Lung (tissue), 12 donors: ENCODE measurements around the gene SHB. TPM values are rescaled to one million over a fixed set of nuclear protein-coding genes. Genes with fewer than 3 reads are reported as not detected.

Source experiments
- ATAC-seq: fragments of 200-7000 bp; cut with Tn5 transposase; one replicate; pipeline ENCODE4 v1.9.1; 2020; ENCODE audit warnings: moderate number of reproducible peaks; ENCODE audit not compliant: insufficient read depth, low FRiP score
- DNase-seq, 3 donors: peaks; one replicate each; pipeline ENCODE4 v3.0.0-alpha.2; 2013 to 2017
- H3K27ac ChIP-seq, 2 donors: one replicate each; pipeline ENCODE4 v1.5.1; 2013; ENCODE audit warnings: mild to moderate bottlenecking in 2 of 2, moderate library complexity in 2 of 2, control low read depth in 1 of 2, inconsistent platforms in 1 of 2, low read depth in 1 of 2, low read length in 1 of 2
- H3K27me3 ChIP-seq, 3 donors: one replicate each; pipeline ENCODE4 v1.5.1; 2013; ENCODE audit warnings: low read length in 2 of 3; ENCODE audit not compliant: control insufficient read depth in 3 of 3, insufficient read depth in 3 of 3
- H3K36me3 ChIP-seq, 4 donors: one replicate each; pipeline ENCODE4 v1.5.1; 2013; ENCODE audit warnings: low read length in 4 of 4, mild to moderate bottlenecking in 1 of 4, moderate library complexity in 1 of 4; ENCODE audit not compliant: control insufficient read depth in 4 of 4, insufficient read depth in 4 of 4
- H3K4me1 ChIP-seq, 5 donors: one replicate each; pipeline ENCODE4 v1.5.1; 2013; ENCODE audit warnings: low read length in 5 of 5, mild to moderate bottlenecking in 2 of 5, moderate library complexity in 1 of 5; ENCODE audit not compliant: control insufficient read depth in 5 of 5, insufficient read depth in 5 of 5
- H3K4me3 ChIP-seq: one replicate; pipeline ENCODE4 v1.5.1; 2013; ENCODE audit warnings: mild to moderate bottlenecking, control low read depth, moderate library complexity
- H3K9ac ChIP-seq, 2 donors: one replicate each; pipeline ENCODE4 v1.5.1; 2013; ENCODE audit warnings: low read length in 2 of 2, control low read depth in 1 of 2; ENCODE audit not compliant: insufficient read depth in 1 of 2
- H3K9me3 ChIP-seq, 4 donors: one replicate each; pipeline ENCODE4 v1.5.1; 2013; ENCODE audit warnings: low read length in 3 of 4, mild to moderate bottlenecking in 1 of 4, moderate library complexity in 1 of 4; ENCODE audit not compliant: control insufficient read depth in 4 of 4, insufficient read depth in 3 of 4
- CTCF ChIP-seq: IDR thresholded peaks from 2 replicates; pipeline ENCODE4 v1.5.1; 2012; ENCODE audit warnings: mild to moderate bottlenecking; ENCODE audit errors: control extremely low read depth, extremely low read depth
- WGBS, 2 donors: extraction: QIAGEN DNeasy Blood & Tissue Kit; methylation state at CpG; one replicate each; pipeline ENCODE4 v1.1.7; 2013; 5-methylcytosine and 5-hydroxymethylcytosine counted together
- polyA plus RNA-seq, 2 donors: library from polyadenylated mRNA; stranded (reverse); fragments of 200-250 nt; gene quantifications; one replicate each; pipeline ENCODE4 v1.2.1, GENCODE V29; 2013
- total RNA-seq, 2 donors: library from RNA; depleted of rRNA in 1 of 2; stranded (reverse); fragments of >200 nt in 1 of 2; gene quantifications; one replicate each; pipeline ENCODE4 v1.2.1, GENCODE V29; 2014 to 2021
- donor health status: control.
- donor health status: control.
- donor health status: Bipolar disorder and iron deficiency.
- donor health status: healthy.
- donor health status: DM: yes; HTN: yes; CAD: no.

Gene SHB
- total and polyA plus RNA-seq, 4 donors = 10.8 to 32.3 (median 14.4) TPM

DNA sequence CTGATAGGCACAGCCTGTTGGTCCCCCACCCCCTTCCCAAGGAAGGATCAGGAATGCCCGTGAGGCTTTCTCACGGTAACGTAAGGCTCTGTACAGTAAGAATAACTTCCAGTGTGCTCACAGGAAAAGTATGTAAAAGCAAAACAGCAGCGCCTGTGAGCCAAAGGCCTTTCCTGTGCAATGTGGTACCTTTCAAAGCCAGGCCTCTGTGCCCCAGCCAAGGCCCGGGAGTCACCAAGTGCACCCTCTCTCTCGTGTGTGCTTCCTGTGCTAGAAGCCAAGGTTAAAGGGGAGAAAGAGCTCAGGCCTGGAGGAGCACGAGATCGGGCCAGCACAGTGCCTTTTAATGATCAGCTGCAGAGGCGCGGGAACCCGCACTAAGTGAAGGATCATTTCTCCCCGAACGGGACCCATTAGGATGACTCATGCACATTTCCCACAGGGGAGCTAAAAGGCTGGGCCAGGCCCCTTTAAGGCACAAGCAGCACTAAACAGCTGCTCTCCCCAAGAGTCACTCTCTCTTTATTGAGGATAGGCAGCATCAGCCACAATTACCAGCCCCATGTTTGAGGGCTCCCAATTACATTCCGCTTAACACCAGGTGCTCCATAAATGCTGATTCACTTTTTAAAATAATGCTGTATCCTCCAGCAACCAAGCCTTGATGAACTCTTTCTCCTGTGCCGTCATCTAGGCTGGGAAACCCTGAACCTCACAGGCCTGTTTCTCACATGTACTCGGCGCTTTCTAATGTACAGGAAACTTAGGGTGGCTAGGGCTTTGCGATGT is 42.8 kb downstream of the SHB start:
- WGBS, 2 donors = 42 to 61% methylated on average over 18 of the region's 18 CpGs
- DNase-seq = peak; percentile 56 to 73 (median 67)
- no peak for TF ChIP-seq CTCF
- Histone ChIP-seq H3K27me3 (no peaks in the 10 kb centered on the region), H3K4me1 (peaks cover 35 to 60% (median 43%) of the 10 kb centered on the region in 5 donors), H3K36me3 (peaks cover 0 to 7% (median 1%) of the 10 kb centered on the region in 4 donors), H3K27ac (peak overlapping the region; percentile 26 to 74), H3K9ac (no peak overlapping the region), H3K4me3 (no peak overlapping the region), H3K9me3 (no peaks in the 10 kb centered on the region)
- no peak for ATAC-seq

GRCh38 chr9:38025166-38025565 is 43.9 kb downstream of the SHB start:
- no peak for DNase-seq
- TF ChIP-seq CTCF = no peak
- 73 to 87% methylated on average over 8 of the region's 8 CpGs for WGBS, 2 donors
- Histone ChIP-seq H3K4me1 (peaks cover 35 to 63% (median 43%) of the 10 kb centered on the region in 5 donors), H3K36me3 (peaks cover 0 to 7% (median 1%) of the 10 kb centered on the region in 4 donors), H3K9ac (no peak overlapping the region), H3K27me3 (no peaks in the 10 kb centered on the region), H3K9me3 (no peaks in the 10 kb centered on the region), H3K27ac (peak overlapping the region in 1 of 2 donors; percentile 74), H3K4me3 (no peak overlapping the region)
- no peak for ATAC-seq

DNA sequence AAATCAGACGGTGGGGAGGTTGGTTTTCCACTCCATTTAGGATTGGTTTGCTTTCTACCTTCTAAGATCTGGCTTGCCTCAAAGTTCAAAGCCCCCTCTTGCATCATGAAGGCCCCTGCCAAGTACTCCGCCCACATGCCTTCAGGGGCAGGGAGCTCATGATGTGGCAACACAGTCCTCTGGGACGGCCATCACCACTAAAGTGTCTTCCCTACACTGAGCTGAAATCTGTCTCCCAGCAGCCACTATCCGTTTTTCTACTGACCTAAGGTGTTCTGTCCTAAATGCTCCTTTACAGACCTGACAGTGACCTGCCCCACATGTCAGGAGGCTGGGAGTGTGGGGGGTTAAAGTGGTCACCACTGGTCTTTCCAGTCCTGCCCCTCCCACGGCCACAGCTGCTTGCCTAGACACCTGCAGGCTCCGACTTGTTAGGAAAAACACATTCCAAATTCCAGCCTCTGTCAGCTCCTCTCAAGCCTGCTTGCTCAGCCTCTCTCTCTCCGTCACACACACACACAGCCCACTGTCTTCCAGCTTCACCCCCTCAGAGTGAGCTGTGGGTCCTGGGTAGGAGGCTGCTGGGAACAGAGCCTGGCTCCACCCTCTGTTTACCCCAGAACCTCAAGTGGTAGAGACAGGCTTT is 44.9 kb downstream of the SHB start:
- Histone ChIP-seq H3K9ac (no peak overlapping the region), H3K4me3 (no peak overlapping the region), H3K27me3 (no peaks in the 10 kb centered on the region), H3K9me3 (no peaks in the 10 kb centered on the region), H3K27ac (peak overlapping the region in 1 of 2 donors; percentile 81), H3K36me3 (peaks cover 0 to 7% (median 1%) of the 10 kb centered on the region in 4 donors), H3K4me1 (peaks cover 43 to 74% (median 50%) of the 10 kb centered on the region in 5 donors)
- DNase-seq (peak; percentile 85 to 92 (median 86)), ATAC-seq (peak; percentile 37)
- TF ChIP-seq CTCF = no peak
- 33 to 44% methylated on average over 7 of the region's 7 CpGs for WGBS, 2 donors
